ENCODE results near the gene FRYL.

GRCh38 chr4:48640225-48640624 lies 139.9 kb downstream of the FRYL start:
- TF ChIP-seq, protein P1, sequence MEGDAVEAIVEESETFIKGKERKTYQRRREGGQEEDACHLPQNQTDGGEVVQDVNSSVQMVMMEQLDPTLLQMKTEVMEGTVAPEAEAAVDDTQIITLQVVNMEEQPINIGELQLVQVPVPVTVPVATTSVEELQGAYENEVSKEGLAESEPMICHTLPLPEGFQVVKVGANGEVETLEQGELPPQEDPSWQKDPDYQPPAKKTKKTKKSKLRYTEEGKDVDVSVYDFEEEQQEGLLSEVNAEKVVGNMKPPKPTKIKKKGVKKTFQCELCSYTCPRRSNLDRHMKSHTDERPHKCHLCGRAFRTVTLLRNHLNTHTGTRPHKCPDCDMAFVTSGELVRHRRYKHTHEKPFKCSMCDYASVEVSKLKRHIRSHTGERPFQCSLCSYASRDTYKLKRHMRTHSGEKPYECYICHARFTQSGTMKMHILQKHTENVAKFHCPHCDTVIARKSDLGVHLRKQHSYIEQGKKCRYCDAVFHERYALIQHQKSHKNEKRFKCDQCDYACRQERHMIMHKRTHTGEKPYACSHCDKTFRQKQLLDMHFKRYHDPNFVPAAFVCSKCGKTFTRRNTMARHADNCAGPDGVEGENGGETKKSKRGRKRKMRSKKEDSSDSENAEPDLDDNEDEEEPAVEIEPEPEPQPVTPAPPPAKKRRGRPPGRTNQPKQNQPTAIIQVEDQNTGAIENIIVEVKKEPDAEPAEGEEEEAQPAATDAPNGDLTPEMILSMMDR (IDR thresholded peaks at IDR 0.05) = no peak
- no peak for TF ChIP-seq POLR2A (IDR thresholded peaks at IDR 0.05)
